NOMO-1 treated with dmso at 0.1 percent for 144 hours (cell line): ENCODE data around the gene ITGA5.

Experiments used
- DNase-seq: peaks from one replicate; lab custom pipeline; 2025; ENCODE audit not compliant: unreplicated experiment; lab: John Stamatoyannopoulos, UW

ITGA5 gene

GRCh38 chr12:54431911-54432814, 13.1 kb upstream of the ITGA5 start:
- DNase-seq, result no peak

- no peak for DNase-seq
Observed at GRCh38 chr12:54430471-54431069, 11.5 kb upstream of the ITGA5 start.

- no peak for DNase-seq
Observed at GRCh38 chr12:54429014-54429471, 10.0 kb upstream of the ITGA5 start.

DNA sequence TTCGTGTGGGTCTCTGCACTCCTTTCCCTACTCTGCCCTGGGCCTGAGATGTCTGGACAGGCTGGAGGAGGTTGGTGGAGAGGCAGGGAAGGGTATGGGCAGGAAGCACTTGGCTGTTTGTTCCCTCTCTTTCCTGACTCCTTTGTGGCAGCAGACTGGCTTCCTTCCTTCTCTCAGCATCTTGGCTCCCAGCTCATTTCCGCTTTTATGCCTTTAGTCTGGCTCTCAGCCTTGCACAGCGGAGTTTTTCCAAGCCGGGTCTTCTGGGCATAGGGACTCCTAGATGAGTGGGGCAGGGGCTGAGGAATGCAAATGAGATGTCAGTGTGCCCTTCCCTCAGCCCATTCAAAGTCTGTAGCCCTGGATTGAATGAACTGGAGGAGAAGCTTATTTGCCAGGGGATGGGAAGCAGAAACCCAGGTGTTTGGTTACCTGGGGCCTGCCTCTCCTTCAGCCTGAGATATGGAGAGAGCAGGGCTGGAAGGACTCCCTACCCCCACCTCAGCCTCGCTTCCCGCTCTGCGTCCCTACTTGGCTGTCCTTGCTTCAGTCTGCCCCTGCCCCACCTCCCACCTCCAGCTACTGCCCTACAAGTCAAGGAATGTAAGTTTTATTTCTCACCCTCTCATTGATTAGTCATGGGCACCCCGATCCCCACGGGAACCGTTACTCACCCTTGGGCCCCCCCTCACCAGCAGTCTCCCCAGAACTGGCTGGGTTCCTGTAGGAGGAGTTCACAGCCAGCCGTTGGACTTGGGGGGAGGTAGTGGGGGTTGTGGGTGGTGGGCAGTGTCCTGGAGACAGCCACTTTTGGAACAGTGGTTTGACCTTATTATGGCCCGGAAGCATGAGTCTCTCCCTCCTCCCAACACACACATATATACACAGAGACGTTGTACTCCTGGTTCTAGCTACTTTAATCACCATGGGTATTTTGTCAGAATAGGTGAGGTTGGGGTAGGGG, 9.3 kb upstream of the ITGA5 start:
- DNase-seq, result no peak

- DNase-seq, result no peak
Observed at GRCh38 chr12:54427106-54427505, 8.0 kb upstream of the ITGA5 start.

DNA sequence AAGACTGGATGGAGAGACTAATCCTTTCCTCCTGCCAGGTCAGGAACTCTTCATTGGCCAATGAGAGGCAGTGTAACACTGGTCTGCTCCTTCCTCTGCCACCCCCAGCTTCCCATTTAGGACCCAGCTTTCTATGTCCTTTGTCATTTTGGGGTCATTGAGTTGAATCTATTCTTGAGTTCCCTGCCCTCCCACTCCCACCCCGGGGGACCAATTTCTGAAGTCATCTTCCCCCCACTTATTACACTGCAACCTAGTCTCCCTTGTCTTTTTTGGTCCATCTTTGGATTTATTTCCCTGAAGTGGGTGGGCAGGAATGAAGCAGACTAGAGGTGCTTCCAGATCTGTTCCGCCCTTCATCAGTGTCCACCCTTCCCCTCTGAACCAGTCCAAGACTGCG, 7.6 kb upstream of the ITGA5 start:
- DNase-seq, result no peak

DNA sequence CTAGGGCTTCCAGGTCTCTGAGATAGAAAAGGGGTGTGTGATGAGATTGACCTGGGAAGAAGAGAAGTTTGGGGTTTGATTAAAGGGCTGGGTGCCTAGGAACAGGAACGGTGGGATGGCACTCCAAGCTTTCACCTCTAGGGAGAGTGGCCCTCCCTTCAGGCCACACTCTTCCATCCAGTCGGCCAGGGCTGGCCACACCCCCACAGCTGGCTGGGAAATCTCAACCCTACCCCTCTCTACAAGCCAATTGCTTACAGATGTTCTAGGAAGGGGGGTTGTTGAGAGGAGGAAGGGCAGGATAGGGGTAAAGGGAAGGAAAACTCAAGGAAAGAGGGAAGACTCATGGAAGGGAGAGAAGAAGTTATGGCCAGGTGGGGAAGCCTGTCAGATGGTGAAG, 6.6 kb upstream of the ITGA5 start:
- no peak for DNase-seq

DNA sequence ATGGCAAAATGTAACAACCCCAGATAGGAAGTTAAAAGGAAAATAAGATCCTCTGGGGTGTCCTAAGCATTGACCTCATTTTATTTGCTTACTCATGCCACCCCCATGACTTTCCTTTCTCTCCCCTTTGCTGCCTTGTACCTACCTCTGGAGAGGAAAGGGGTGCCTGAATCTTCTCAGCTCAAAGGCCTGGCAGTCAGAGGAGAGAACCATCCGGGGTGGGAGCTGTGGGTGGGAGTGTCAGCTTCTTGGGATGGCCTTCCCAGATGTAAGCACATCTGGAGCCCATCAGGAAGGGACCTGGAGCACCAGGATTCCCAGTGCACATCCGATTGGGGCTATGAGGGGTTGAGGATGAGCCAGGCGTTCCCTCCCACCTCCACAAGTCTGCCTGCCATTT, 5.2 kb upstream of the ITGA5 start:
- no peak for DNase-seq

- DNase-seq, result no peak
Observed at GRCh38 chr12:54423816-54424150, 4.7 kb upstream of the ITGA5 start.

- DNase-seq, result no peak
Observed at GRCh38 chr12:54421879-54422250, 2.8 kb upstream of the ITGA5 start.

- no peak for DNase-seq
Observed at GRCh38 chr12:54421175-54421878, 2.3 kb upstream of the ITGA5 start.

GRCh38 chr12:54420766-54421144, 1.7 kb upstream of the ITGA5 start:
- DNase-seq, result no peak

DNA sequence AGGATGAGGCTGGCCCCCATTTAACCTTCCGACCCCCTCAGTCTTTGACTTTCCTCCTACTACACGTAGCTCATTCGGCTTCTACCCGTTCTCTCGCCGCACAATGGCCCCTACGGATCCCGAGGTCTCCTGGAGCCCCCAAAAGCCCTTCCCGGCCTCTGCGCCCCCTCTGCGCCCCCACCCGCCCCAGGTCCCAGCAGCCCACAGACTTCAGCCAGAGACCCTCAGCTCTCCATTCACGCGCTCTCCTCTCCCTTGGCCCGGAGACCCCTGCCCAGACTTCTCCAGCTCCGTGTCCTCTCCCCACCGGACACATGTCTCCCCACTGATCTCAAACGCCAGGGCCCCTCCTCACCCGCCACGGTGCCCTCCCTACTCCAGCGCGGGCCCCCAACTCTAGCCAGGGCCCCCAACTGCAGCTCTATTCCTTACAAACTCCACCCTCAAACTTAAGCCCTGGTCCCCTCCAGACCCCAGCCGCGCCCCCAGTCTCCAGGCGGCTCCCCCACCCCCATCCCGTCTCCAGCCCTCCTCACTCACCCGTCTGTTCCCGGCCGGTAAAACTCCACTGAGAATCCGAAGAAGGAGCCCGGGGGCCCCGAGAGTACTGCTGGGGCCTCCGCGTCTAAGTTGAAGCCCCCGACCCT, 502 bp downstream of the ITGA5 start:
- DNase-seq, result no peak

- no peak for DNase-seq
Observed at GRCh38 chr12:54417712-54418440, 1.2 kb downstream of the ITGA5 start.

GRCh38 chr12:54416687-54417603, 2.1 kb downstream of the ITGA5 start:
- DNase-seq, result no peak

DNA sequence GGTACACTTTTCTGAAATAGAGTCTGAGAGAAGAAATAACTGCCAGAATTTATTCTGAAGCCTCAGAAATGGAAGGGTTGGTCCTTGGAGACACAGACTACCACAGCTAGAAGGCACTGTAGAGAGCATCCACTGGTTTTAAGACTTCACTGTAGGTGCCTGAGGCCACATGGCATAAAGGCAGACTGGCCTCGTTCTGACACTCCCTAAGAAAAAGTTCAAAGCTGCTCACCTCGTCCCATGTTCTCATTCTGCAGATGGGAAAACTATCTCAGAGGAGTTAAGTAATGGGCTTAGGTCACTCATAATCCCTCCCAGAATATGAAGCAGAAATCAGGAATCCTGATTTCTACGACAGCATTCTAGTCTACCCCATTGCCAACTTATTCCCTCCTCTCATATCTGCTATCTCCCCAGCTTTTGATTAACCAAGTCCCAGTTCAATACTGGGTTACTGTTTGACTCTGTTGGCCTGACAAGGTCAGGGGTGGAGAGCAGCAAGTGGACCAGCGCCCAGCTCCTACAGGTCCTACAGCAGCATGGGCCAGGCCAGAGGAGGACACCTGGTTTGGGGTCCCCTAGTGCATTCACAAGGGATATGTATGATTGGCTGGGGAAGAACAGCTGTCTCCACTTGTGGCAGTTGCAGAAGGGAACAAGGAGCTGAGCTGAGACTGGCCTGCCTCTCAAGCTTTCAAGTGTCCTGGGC, 3.7 kb downstream of the ITGA5 start:
- no peak for DNase-seq

- DNase-seq, result peak; percentile 65
Observed at GRCh38 chr12:54413284-54414190, 5.5 kb downstream of the ITGA5 start.
